Effector memory CD4-positive, alpha-beta T cell (primary cell): ENCODE results near the gene STX1A.

ENCODE experiments used
- DNase-seq, 3 donors: peaks; one replicate each; pipeline ENCODE4 v3.0.0-alpha.2; 2020
- H3K27ac ChIP-seq: 2 replicates; pipeline ENCODE4 v1.7.0; 2013; ENCODE audit warnings: mild to moderate bottlenecking, low read length, moderate library complexity; ENCODE audit not compliant: insufficient read depth, poor library complexity, severe bottlenecking
- H3K27me3 ChIP-seq: replicated peaks from 2 replicates; pipeline ENCODE4 v1.7.0; 2013; ENCODE audit warnings: mild to moderate bottlenecking, low read length; ENCODE audit not compliant: insufficient read depth, control insufficient read depth, poor library complexity, severe bottlenecking
- H3K36me3 ChIP-seq: 2 replicates; pipeline ENCODE4 v1.7.0; 2013; ENCODE audit warnings: mild to moderate bottlenecking, low read length, moderate library complexity; ENCODE audit not compliant: control insufficient read depth, insufficient read depth
- H3K4me1 ChIP-seq: 2 replicates; pipeline ENCODE4 v1.7.0; 2013; ENCODE audit warnings: low read length, mild to moderate bottlenecking; ENCODE audit not compliant: control insufficient read depth, insufficient read depth, poor library complexity, severe bottlenecking
- H3K4me3 ChIP-seq: 2 replicates; pipeline ENCODE4 v1.7.0; 2013; ENCODE audit warnings: low read length, low read depth, mild to moderate bottlenecking; ENCODE audit not compliant: insufficient read depth, poor library complexity, severe bottlenecking
- H3K9me3 ChIP-seq: 2 replicates; pipeline ENCODE4 v1.7.0; 2013; ENCODE audit warnings: mild to moderate bottlenecking, low read length, moderate library complexity; ENCODE audit not compliant: control insufficient read depth

Gene STX1A

DNA sequence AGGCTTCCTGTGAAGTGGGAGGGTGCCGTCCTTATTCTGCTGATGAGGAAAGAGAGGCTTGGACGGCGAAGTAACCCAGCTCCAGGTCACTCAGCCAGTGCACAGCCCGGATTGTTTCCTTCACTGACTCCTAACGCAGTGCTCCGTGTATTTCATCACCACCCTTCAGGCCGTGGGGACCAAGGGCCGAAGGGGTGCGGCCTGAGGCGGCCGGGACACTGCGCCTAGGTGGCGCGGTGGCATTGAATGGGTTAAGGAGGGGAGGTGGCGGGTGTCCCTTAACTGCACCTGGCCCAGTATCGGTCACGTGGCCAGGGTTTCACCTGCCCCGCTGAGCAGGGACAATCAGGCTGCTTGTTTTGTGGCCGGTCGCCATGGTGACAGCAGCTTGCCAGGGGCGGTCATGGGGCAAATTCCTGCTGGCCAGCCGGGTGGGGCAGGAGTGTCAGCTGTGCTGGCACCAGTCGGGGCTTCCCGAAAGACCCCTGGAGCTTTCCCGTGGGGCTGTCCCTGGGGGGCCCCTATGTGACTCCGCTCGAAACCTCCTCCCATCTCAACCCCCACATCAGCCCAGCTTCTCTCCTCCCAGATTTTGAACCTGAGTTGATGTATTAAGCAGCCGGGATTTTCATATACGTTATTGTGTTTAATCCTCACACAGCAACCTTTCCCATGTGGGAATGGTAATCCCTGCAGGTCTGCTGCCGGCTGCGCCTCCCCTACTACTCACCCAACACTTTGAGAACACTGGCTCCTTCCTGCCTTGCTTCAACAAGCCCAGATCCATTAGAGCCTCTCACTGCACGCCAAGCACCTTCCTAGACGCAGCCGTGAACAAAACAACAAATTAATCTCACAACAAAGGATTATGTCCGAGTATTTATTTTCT lies 23.5 kb upstream of the STX1A start:
- peaks cover 7% of the 10 kb centered on the region for H3K4me1 ChIP-seq
- no peaks in the 10 kb centered on the region for H3K9me3 ChIP-seq
- H3K27ac ChIP-seq = no peak overlapping the region
- no peak overlapping the region for H3K4me3 ChIP-seq
- H3K27me3 ChIP-seq = no peaks in the 10 kb centered on the region
- H3K36me3 ChIP-seq = no peaks in the 10 kb centered on the region
- DNase-seq = no peak

DNA sequence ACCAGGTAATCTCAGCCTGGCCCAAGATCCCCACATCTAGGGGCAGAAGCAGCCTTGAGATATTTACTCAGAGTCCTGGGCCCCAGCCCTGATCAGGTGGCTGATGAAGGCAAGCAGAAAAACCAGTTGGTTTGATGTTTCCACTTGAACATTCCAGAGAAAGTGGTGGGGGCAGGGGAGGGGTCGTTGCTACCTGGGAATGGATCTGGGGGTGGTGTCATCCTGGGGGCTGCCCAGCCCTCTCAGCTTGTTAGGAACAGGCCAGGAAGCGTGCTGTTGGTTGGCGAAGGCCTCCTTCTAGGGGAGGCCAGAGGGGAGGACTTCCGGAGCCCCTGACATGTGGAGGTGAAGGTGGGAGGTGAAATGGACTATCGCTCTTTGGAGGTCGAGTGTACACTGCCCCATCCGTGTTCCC lies 22.9 kb upstream of the STX1A start:
- H3K9me3 ChIP-seq = no peaks in the 10 kb centered on the region
- no peak overlapping the region for H3K27ac ChIP-seq
- no peak for DNase-seq
- no peaks in the 10 kb centered on the region for H3K36me3 ChIP-seq
- no peaks in the 10 kb centered on the region for H3K27me3 ChIP-seq
- H3K4me1 ChIP-seq = peaks cover 13% of the 10 kb centered on the region
- no peak overlapping the region for H3K4me3 ChIP-seq

DNA sequence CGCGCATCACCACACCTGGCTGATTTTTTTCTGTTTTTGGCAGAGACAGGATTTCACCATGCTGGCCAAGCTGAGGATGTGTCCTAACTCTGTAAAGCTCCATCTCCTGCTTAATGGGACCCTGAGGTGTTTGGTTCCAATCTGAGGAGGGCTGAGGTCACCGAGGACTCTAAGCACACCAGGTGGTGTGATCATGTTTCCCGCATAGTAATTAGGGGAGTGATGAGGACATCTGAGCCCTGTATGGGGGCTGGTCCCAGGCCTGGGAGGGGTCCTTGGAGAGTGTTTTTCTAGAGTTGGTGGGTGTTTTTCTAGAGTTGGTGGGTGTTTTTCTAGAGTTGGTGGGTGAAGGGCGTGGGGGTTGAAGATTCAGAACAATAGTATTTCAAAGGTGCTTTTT lies 22.1 kb upstream of the STX1A start:
- Histone ChIP-seq H3K36me3 (no peaks in the 10 kb centered on the region), H3K9me3 (no peaks in the 10 kb centered on the region), H3K4me3 (no peak overlapping the region), H3K4me1 (peaks cover 14% of the 10 kb centered on the region), H3K27ac (no peak overlapping the region), H3K27me3 (no peaks in the 10 kb centered on the region)
- no peak for DNase-seq

DNA sequence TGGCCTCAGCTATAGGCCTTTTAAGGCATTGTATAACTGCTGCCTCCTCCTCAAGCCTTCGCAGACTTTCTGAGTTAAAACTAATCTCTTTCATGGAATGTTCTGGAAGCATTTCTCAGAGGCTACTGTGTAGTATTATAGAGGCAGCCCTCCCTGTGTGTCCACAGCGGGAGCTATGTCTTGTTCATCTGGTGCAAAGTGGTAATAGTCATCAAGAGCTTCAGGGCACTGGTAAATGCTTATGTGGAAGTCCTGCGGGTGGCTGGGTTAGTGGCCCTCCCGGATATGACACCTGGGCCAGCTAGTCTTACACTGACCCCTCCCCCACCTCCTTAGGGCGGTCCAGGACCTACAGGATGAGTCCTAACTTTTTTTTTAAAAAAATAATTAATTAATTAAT lies 21.3 kb upstream of the STX1A start:
- no peaks in the 10 kb centered on the region for H3K9me3 ChIP-seq
- no peak overlapping the region for H3K4me3 ChIP-seq
- no peak for DNase-seq
- peaks cover 14% of the 10 kb centered on the region for H3K4me1 ChIP-seq
- H3K27ac ChIP-seq = no peak overlapping the region
- no peaks in the 10 kb centered on the region for H3K36me3 ChIP-seq
- H3K27me3 ChIP-seq = no peaks in the 10 kb centered on the region

DNA sequence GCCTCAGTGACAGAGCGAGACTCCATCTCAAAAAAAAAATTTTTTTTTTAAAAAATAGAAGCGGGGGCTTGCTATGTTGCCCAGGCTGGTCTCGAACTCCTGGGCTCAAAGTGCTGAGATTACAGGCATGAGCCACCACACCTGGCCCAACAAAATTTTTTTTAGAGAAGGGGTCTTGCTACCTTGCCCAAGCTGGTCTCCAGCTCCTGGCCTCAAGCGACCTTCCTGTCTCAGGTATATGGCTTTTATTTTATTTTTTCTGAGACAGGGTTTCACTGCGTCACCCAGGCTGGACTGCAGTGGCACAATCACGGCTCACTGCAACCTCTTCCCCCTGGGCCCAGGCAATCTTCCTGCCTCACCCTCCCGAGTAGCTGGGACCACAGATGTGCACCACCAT lies 20.7 kb upstream of the STX1A start:
- Histone ChIP-seq H3K9me3 (no peaks in the 10 kb centered on the region), H3K4me1 (peaks cover 14% of the 10 kb centered on the region), H3K27ac (no peak overlapping the region), H3K4me3 (no peak overlapping the region), H3K36me3 (no peaks in the 10 kb centered on the region), H3K27me3 (no peaks in the 10 kb centered on the region)
- no peak for DNase-seq

DNA sequence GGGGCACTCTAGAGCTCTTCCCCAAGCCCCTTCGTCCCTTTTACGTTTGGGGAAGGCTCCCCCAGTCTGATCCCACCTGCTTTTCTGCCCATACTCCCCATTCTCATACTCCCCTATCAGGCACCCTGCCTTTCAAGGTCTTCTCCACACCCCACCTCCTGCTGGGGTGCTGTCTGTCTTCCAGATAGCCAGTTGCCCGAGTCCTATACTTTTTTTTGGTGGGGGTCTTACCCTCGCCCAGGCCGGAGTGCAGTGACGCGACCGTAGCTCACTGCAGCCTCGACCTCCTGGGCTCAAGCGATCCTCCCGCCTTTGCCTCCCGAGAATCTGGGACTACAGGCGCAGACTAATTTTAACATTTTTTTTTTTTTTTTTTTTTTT lies 19.9 kb upstream of the STX1A start:
- Histone ChIP-seq H3K4me1 (peaks cover 21% of the 10 kb centered on the region), H3K4me3 (peak overlapping the region; percentile 89), H3K36me3 (no peaks in the 10 kb centered on the region), H3K9me3 (no peaks in the 10 kb centered on the region), H3K27ac (peak overlapping the region; percentile 91), H3K27me3 (no peaks in the 10 kb centered on the region)
- DNase-seq = no peak

DNA sequence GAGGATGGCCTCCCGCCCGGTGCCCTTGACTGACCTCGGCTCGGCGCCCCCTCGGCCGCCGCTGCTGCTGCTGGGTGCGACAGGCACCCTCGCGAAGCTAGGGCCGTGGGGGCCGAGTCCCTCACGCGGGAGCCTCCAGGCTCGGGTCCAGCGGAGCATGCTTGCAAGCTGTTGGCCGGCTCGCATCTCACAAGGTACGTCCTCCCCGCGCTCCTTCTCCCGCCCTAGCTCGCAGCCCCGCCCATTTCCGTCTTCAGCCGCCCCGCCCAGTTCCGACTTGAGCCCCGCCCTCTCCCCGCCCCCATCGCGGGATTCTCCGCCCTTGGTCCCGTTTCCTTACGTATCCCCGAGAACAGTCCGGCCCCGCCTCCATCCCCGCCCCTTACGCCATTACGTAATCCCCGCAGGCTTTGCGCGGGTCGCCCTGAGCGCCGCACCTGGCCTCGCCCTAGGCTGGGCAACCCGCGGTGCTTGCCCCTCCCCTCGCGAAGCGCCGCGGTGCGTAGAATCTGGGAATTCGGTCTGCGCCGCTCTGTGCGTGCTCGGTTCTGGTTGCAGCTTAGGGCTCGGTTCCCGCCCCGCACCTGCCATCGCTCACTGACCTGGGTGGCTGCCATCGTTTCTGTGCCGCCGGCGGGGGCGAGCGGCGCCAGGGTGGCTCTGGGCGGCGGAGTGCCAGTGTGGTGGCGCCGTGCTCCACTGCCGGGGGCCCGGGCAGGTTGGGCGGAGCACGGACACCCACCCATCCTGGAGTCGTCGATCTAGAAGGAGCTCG lies 19.3 kb upstream of the STX1A start, which contains the start of gene ABHD11:
Gene ABHD11, minus strand, starts transcription at position 191 of the 775 bp plus-strand sequence. Its CDS starts 32 bp downstream, at position 159.
- Histone ChIP-seq H3K36me3 (no peaks in the 10 kb centered on the region), H3K27ac (peak within 1 kb of the TSS; percentile 91), H3K27me3 (no peaks in the 10 kb centered on the region), H3K4me1 (peaks cover 21% of the 10 kb centered on the region), H3K4me3 (peak within 1 kb of the TSS; percentile 89), H3K9me3 (no peaks in the 10 kb centered on the region)
- peak; percentile 96 to 98 (median 97) for DNase-seq

DNA sequence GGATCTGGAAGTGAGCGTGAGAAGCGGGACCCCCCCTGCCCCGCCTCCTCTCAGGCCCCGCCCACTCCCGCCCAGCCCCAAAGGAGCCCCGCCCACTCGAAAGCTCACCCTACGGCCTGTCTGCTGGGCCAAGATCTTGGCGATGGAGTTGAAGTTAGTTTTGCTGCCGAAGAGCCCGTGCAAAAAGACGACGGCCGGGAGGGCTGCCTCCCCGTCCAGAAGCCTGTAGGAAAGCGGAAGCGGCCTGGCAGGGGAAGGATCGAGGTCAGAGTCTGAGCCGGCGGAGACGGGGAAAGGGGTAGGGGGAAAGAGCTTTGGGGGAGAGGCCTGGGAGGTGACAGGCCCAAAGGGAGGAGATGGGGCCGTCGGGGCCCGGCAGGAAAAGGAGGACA lies 18.7 kb upstream of the STX1A start:
- DNase-seq = peak; percentile 43 to 47 (median 47)
- Histone ChIP-seq H3K4me3 (peak overlapping the region; percentile 89), H3K9me3 (no peaks in the 10 kb centered on the region), H3K27ac (peak overlapping the region; percentile 91), H3K27me3 (no peaks in the 10 kb centered on the region), H3K36me3 (no peaks in the 10 kb centered on the region), H3K4me1 (peaks cover 21% of the 10 kb centered on the region)

DNA sequence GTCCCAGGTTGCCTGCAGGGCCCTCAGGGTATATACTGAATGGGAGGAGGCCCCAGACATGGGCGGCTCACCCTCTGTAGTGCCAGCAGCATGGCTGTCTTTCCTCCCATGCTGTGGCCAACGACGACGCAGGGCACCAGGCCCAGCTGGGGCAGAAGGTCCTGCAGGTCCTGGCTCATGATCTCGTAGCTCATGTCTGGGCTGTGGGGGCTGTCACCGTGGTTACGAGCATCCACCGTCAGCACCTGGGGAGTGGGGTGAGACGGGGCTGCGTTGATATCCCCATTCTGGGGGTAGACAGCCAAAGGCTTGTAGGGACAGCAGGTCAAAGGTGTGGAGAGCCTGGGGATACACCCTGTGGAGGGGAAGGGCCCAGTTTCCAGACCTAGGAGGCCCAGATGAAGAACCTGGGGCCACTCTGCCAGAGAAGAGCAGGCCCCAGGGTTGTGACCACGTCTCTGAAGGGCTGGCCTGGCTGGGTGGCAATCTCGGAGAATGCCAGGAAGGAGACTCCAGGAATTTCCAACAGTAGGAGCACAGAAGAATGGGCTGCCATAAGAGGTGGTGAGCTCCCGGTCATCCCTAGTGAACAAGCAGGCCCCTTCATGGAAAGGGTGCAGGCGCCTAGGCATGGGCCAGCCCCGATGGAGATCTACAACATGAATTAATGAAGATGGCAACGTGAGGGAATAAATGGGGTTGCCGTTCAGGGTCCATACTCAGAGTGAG lies 18.2 kb upstream of the STX1A start:
- H3K4me1 ChIP-seq = peaks cover 21% of the 10 kb centered on the region
- H3K4me3 ChIP-seq = peak overlapping the region; percentile 89

More for the DNA sequence above, 18.2 kb upstream of the STX1A start:
- peak overlapping the region; percentile 91 for H3K27ac ChIP-seq
- H3K9me3 ChIP-seq = no peaks in the 10 kb centered on the region
- DNase-seq = no peak
- H3K36me3 ChIP-seq = no peaks in the 10 kb centered on the region
- no peaks in the 10 kb centered on the region for H3K27me3 ChIP-seq
